ENCODE results near the gene NACA2.
"Not testable (repeated sequence)": the region's sequence is repeated elsewhere in the genome, so short reads cannot be mapped to it uniquely, and the experiment has no call there.

NACA2 gene

GRCh38 chr17:61591018-61591417 is at the start of gene NACA2:
Gene NACA2 (minus strand): TSS chr17:61591219. CDS start chr17:61591180, 39 bp downstream.
- DNase-seq (ENCODE audit: low spot score), result no peak

GRCh38 chr17:61639818-61640217 is 48.8 kb upstream of the NACA2 start:
- DNase-seq (ENCODE audit: low spot score), result no peak

- DNase-seq (ENCODE audit: low spot score), result no peak
These were observed 47.1 kb upstream of the NACA2 start for GRCh38 chr17:61638087-61638486.

DNA sequence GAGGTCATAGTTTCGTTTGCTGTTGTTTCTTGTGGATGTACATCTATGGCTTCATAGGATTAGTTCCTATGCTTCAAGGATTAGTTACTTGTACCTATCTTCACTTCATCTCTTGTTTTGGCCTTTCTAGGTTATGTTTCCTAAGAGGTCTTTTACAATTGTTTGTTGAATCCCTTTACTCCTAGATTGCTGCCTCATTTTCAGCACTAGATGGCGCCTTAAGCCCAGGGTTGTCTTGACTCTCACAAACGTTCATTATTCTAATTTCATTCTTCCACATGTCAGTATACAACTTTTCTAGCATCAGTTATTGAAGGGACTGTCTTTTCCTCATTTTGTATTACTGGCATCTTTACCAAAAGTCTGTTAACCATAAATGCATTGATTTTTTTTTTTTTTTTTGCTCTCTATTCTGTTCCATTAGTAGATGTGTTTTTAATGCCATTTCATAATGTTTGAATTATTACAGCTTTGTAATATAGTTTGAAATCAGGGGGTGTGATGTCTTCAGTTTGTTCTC is 45.0 kb upstream of the NACA2 start:
- peak; percentile 32 for DNase-seq (ENCODE audit: low spot score)

DNA sequence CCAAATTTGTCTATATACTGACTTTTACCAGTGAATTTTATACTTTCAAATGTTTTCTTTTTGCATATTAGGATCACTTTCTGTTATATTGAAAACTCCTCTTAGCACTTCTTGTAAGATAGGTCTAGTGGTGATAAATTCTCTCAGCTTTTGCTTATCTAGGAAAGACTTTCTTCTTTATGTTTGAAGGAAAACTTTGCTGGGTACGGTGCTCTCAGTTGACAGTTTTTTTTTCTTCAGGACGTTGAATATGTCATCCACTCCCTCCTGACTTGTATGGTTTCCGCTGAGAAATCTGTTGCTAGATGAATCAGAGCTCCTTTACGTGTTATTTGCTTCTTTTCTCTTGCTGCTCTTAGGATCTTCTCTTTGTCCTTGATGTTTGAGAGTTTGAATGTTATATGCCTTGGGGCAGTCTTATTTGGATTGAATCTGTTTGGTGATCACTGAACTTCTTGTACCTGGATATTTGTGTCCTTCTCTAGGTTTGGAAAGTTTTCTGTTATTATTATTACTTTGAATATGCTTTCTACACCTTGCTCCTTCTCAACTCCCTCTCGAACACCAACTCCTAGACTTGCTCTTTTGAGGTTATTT is 44.0 kb upstream of the NACA2 start:
- DNase-seq (ENCODE audit: low spot score), result no peak

DNA sequence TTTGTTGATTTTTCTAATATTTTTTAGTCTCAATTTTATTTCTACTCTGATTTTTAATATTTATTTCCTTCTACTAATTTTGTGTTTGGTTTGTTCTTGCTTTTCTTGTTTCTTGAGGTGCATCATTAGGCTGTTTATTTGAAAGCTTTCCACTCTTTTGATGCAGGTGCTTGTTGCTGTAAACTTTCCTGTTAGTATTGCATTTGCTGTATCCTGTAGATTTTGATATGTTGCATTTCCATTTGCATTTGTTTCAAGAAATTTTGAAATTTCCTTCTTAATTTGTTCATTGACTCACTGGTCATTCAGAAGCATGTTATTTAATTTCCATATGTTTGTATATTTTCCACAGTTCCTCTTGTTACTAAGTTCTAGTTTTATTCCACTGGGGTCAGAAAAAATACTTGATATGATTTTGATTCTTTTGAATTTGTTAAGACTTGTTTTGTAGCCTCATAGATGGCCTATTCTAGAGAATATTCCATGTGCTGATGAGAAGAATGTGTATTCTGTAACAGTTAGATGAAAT is 43.1 kb upstream of the NACA2 start:
- DNase-seq (ENCODE audit: low spot score), result no peak

DNA sequence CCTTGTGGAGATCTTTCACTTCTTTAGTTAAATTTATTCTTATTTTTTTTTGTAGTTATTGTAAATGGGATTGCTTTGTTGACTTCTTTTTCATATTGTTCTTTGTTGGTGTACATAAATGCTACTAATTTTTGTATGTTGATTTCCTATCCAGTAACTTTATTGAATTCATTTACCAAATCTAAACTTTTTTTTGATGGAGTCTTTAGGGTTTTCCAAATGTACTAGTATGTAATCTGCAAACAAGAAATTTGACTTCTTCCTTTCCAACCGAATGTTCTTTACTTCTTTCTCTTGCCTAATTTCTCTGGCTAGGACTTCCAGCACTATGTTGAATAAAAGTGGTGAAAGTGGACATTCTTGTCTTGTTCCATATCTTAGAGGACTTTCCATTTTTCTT is 41.8 kb upstream of the NACA2 start:
- no peak for DNase-seq (ENCODE audit: low spot score)

DNA sequence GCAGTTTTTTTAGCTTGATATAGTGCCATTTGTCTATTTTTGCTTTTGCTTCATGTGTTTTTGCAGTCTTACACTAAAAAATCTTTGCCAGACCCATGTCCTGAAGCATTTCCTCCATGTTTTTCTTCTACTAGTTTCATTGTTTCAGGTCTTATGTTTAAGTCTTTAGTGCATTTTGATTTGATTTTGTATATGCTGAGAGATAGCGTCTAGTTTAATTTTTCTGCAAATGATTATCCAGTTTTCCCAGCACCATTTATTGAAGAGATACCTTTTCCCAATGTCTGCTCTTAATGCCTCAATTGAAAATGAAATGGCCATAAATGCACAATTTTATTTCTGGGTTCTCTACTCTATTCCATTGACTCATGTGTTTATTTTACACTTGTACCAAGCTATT is 40.8 kb upstream of the NACA2 start:
- no peak for DNase-seq (ENCODE audit: low spot score)

DNA sequence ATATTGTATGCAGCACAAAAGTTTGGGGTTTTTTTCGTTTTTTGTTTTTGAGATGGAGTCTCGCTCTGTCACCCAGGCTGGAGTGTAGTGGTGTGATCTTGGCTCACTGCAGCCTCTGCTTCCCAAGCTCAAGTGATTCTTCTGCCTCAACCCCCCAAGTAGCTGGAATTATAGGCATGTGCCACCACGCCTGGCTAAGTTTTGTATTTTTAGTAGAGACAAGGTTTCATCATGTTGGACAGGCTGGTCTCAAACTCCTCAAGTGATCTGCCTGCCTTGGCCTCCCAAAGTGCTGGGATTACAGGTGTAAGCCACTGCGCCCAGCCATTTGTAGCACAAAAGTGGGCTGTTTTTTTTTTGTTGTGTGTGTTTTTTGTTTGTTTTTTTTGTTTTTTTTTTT is 37.1 kb upstream of the NACA2 start:
- not testable (repeated sequence) for DNase-seq (ENCODE audit: low spot score)

DNA sequence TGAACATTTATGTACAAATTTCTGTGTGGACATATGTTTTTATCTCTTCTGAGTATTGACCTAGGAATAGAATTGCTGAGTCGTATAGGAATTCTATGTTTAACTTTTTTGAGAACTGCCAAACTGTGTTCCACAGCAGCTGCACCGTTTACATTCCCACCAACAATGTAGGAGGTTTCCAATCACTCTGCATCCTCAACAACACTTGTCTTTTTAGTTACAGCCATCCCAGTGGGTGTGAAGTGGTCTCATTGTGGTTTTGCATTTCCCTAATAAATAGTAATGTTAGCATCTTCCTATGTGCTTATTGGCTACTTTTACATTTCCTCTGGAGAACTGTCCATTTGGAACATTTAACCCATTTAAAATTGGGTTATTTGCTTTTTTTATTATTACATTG is 36.6 kb upstream of the NACA2 start:
- no peak for DNase-seq (ENCODE audit: low spot score)

DNA sequence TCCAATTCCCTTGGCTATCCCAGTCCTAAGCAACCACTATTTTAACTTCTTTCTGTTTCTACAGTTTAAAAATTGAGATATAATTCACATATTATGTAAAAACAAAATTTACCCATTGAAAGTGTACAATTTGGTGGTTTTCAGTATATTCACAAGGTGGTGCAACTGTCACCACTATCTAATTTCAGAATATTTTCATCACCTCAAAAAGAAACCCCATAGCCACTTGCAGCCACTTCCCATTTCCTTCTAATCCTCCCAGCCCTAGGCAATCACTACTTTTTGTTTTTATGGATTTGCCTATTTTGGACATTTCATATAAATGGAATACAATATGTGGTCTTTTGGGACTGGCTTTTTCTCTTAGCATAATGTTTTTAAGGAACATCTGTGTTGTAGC is 36.1 kb upstream of the NACA2 start:
- no peak for DNase-seq (ENCODE audit: low spot score)

GRCh38 chr17:61625564-61625963 is 34.5 kb upstream of the NACA2 start:
- no peak for DNase-seq (ENCODE audit: low spot score)

GRCh38 chr17:61624951-61625350 is 33.9 kb upstream of the NACA2 start:
- DNase-seq (ENCODE audit: low spot score), result no peak

DNA sequence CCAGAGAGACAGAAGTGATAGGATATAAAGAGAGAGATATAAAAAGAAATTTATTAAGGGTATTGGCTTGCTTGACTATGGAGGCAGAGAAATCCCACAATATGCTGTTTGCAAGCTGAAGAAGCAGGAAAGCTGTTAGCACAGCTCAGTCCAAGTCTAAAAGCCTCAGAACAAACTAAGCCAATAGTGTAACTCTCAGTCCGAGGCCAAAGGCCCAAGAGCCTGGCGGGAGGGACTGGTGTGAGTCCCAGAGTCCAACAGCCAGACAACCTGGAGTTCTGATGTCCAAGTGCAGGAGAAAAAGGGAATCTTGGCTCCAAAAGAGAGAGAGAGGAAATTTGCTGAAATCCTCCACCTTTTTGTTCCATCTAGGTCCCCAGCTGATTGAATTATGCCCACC is 30.3 kb upstream of the NACA2 start:
- no peak for DNase-seq (ENCODE audit: low spot score)

DNA sequence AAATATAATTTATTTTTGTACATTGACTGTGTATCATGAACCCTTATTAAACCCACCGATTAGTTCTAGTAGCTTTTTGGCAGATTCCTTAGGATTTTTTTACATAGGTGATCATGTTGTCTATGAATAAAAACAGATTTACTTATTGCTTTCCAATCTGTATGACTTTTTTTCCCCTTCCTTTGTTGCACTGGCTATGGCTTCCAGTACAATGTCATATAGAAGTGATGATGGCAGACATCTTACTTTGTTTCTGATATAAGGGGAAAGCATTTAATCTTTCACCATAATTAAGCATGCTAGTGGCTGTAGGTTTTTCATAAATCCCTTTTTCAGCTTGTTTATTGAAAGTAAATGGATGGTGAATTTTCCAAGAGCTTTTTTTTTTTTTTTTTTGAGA is 28.9 kb upstream of the NACA2 start:
- DNase-seq (ENCODE audit: low spot score), result no peak

DNA sequence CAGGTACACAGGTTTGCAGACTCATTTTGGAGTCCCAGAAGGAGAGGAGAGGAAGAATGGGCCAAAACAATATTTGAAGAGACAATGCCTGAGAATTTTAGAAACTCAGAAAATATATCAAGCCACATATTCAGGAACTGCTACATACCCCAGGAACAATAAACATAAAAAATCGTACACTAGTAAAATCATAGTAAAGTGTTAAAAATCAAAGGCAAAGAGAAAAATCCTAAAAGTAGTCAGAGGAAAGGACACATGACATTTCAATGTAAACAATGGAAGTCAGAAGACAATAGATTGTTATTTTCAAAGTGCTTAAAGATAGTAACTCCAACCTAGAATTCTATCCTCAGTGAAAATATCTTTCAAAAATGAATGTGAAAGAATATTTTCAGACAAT is 28.5 kb upstream of the NACA2 start:
- DNase-seq (ENCODE audit: low spot score), result no peak

GRCh38 chr17:61618950-61619349 is 27.9 kb upstream of the NACA2 start:
- DNase-seq (ENCODE audit: low spot score), result no peak

- DNase-seq (ENCODE audit: low spot score), result no peak
These were observed 26.3 kb upstream of the NACA2 start for GRCh38 chr17:61617330-61617729.

DNA sequence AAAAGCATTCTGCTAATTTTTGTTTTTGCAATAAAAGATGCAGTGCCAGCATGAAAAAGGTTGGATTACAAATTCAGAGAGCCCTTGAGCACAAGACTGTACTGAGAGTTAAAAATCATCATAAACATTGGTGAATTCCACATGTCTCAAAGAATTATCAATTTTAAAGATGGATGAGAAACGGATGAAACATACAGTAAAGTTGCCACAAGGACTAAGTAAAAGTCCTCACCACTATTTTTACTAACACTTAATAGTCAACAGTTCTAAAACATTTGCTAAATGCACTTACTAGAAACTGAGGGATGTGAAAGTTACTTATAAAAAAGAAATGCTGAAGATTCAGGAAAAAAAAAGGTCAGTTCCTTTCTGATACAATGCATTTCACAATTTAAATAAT is 25.8 kb upstream of the NACA2 start:
- no peak for DNase-seq (ENCODE audit: low spot score)

DNA sequence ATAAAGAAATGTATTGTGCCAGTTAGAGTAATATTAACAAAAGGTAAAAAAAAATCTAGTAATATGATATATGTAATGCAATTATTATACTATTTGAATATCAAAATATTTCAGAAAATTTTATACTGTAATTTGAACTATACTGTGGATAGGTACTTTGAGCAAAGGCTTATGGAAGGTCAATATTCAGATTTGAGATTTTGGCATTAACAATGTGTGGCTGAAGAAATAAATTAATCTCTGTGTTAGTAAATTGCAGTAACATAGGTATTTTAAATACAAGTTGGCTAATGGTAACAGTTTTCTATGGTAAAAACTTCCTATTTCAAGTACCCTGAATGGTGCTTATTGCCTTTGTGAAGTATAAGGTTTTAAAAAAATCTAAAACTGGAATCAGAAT is 23.2 kb upstream of the NACA2 start:
- DNase-seq (ENCODE audit: low spot score), result no peak

GRCh38 chr17:61611323-61611722 is 20.3 kb upstream of the NACA2 start:
- no peak for DNase-seq (ENCODE audit: low spot score)

DNA sequence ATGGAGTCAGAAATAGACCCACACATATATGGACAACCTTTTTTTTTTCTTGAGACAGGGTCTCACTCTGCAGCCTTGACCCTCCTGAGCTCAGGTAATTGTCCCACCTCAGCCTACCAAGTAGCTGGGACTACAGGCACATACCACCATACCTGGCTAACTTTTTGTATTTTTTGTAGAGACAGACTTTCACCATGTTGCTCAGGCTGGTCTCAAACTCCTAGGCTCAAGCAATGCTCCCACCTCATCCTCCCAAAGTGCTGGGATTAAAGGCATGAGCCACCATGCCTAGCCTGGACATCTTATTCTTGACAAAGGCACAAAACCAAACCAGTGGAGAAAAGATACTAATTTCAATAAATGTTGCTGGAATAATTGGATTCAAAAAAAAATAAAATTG is 14.7 kb upstream of the NACA2 start:
- no peak for DNase-seq (ENCODE audit: low spot score)

DNA sequence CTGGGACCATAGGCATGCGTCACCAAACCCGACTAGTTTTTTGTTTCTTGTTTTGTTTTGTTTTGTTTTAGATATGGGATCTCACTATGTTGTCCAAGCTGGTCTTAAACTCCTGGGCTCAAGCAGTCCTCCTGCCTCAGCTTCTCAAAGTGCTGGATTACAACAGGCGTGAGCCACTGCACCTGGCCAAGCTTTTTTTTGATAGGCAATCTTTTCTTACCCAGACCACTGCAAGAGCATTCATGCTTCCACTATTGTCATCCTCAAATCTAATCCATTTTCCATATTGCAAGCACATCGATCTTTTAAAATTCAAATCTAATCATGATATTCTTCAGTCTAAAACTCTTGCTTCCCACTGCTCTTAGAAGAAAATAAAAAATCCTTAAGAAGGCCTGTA is 10.3 kb upstream of the NACA2 start:
- DNase-seq (ENCODE audit: low spot score), result no peak

DNA sequence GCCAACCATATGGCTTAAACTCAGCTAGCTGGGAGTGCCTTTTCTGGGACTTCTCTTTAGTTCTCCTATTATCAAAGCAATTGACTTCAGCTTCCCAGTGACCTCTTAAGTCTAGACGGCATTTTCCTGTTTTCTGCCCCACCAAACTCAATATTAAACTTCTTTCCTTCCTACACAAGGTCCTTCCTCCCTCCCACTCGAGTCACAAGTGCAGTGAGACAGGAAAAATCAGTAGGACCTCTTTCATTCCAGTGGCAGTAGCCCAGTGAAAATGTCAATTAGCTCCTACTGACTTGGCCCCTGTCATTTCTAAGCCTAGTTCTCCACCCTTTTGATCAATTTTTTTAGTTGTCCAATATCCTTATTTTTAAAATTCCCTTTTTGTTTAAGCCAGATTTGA is 9.6 kb upstream of the NACA2 start:
- DNase-seq (ENCODE audit: low spot score), result no peak

Data from kidney capillary endothelial cell (primary cell).